Measurements from ENCODE around the gene SLC5A1. TPM values are rescaled to one million over a fixed set of nuclear protein-coding genes. Genes with fewer than 3 reads are reported as not detected.

The SLC5A1 gene
- polyA plus RNA-seq, 3 donors, result not detected

- no peaks in the 10 kb centered on the region for H3K4me1 ChIP-seq (ENCODE audit: control insufficient read depth in 1 of 2, insufficient read depth in 2 of 2, low read length in 2 of 2)
- H3K27me3 ChIP-seq (ENCODE audit: control insufficient read depth in 2 of 2, insufficient read depth in 2 of 2, low read length in 2 of 2), result no peaks in the 10 kb centered on the region
- no peaks in the 10 kb centered on the region for H3K9me3 ChIP-seq (replicated peaks in 1 of 2; ENCODE audit: control insufficient read depth in 1 of 2, insufficient read depth in 1 of 2, low read length in 2 of 2)
- Mint-ChIP-seq H3K27ac (no peak overlapping the region), H3K9me3 (peaks cover 0 to 4% (median 2%) of the 10 kb centered on the region in 7 donors), H3K27me3 (ENCODE audit: low read depth in 3 of 3) (peaks cover 3 to 7% (median 4%) of the 10 kb centered on the region in 3 donors), H3K36me3 (no peaks in the 10 kb centered on the region), H3K4me3 (peak overlapping the region in 1 of 2 donors; percentile 25), H3K4me1 (peaks cover 4% of the 10 kb centered on the region)
- TF ChIP-seq CTCF (IDR thresholded peaks at IDR 0.05), result no peak
- no peak overlapping the region for H3K4me3 ChIP-seq (replicated peaks in 1 of 3; ENCODE audit: low read depth in 2 of 3, low read length in 3 of 3)
- no peaks in the 10 kb centered on the region for H4K20me1 ChIP-seq (ENCODE audit: insufficient read depth, low read length)
- H3K36me3 ChIP-seq (replicated peaks in 1 of 2; ENCODE audit: control insufficient read depth in 1 of 2, insufficient read depth in 2 of 2, low read length in 2 of 2), result no peaks in the 10 kb centered on the region
- WGBS (ENCODE audit: insufficient coverage), result 98% methylated on average over 19 of the region's 20 CpGs
- H3K9ac ChIP-seq (ENCODE audit: insufficient read depth, low read length, poor library complexity, severe bottlenecking), result no peak overlapping the region
- H3K79me2 ChIP-seq (ENCODE audit: insufficient read depth, low read length), result no peaks in the 10 kb centered on the region
- H3K27ac ChIP-seq (ENCODE audit: low read depth in 1 of 2, low read length in 2 of 2), result no peak overlapping the region
- intact Hi-C loops (cut with micrococcal nuclease), result loop anchor here in 1 of 2 donors (10.0 kb wide), 1 partner anchor 54 kb away; no protein-coding TSS in a partner anchor
- H3K4me2 ChIP-seq (replicated peaks; ENCODE audit: extremely low read depth, low read length, poor library complexity, severe bottlenecking), result no peak overlapping the region
- no peak for DNase-seq
- no peak overlapping the region for H2AFZ ChIP-seq (ENCODE audit: insufficient read depth, low read depth, low read length, poor library complexity, severe bottlenecking)
Measured at GRCh38 chr22:32120603-32121002, 77.5 kb downstream of the SLC5A1 start.

- H3K9me3 ChIP-seq (replicated peaks in 1 of 2; ENCODE audit: control insufficient read depth in 1 of 2, insufficient read depth in 1 of 2, low read length in 2 of 2), result no peaks in the 10 kb centered on the region
- H3K27ac ChIP-seq (ENCODE audit: low read depth in 1 of 2, low read length in 2 of 2), result no peak overlapping the region
- Mint-ChIP-seq H3K9me3 (peaks cover 0 to 4% (median 2%) of the 10 kb centered on the region in 7 donors), H3K36me3 (no peaks in the 10 kb centered on the region), H3K27me3 (ENCODE audit: low read depth in 3 of 3) (peaks cover 0 to 7% (median 0%) of the 10 kb centered on the region in 3 donors), H3K27ac (no peak overlapping the region), H3K4me3 (no peak overlapping the region), H3K4me1 (peaks cover 4% of the 10 kb centered on the region)
- TF ChIP-seq CTCF (IDR thresholded peaks at IDR 0.05), result no peak
- no peak for DNase-seq
- H3K9ac ChIP-seq (ENCODE audit: insufficient read depth, low read length, poor library complexity, severe bottlenecking), result no peak overlapping the region
- H2AFZ ChIP-seq (ENCODE audit: insufficient read depth, low read depth, low read length, poor library complexity, severe bottlenecking), result no peak overlapping the region
- H4K20me1 ChIP-seq (ENCODE audit: insufficient read depth, low read length), result no peaks in the 10 kb centered on the region
- H3K4me2 ChIP-seq (replicated peaks; ENCODE audit: extremely low read depth, low read length, poor library complexity, severe bottlenecking), result no peak overlapping the region
- intact Hi-C loops (cut with micrococcal nuclease), result loop anchor here in 1 of 2 donors (10.0 kb wide), 1 partner anchor 52 kb away; no protein-coding TSS in a partner anchor
- no peaks in the 10 kb centered on the region for H3K79me2 ChIP-seq (ENCODE audit: insufficient read depth, low read length)
- WGBS (ENCODE audit: insufficient coverage), result 92% methylated on average over 13 of the region's 15 CpGs
- no peak overlapping the region for H3K4me3 ChIP-seq (replicated peaks in 1 of 3; ENCODE audit: low read depth in 2 of 3, low read length in 3 of 3)
- no peaks in the 10 kb centered on the region for H3K36me3 ChIP-seq (replicated peaks in 1 of 2; ENCODE audit: control insufficient read depth in 1 of 2, insufficient read depth in 2 of 2, low read length in 2 of 2)
- H3K4me1 ChIP-seq (ENCODE audit: control insufficient read depth in 1 of 2, insufficient read depth in 2 of 2, low read length in 2 of 2), result no peaks in the 10 kb centered on the region
- no peaks in the 10 kb centered on the region for H3K27me3 ChIP-seq (ENCODE audit: control insufficient read depth in 2 of 2, insufficient read depth in 2 of 2, low read length in 2 of 2)
Measured at GRCh38 chr22:32122899-32123298, 79.8 kb downstream of the SLC5A1 start.

Measured in CD14-positive monocyte (primary cell).